ENCODE data around the gene RIC8B.

The RIC8B gene

DNA sequence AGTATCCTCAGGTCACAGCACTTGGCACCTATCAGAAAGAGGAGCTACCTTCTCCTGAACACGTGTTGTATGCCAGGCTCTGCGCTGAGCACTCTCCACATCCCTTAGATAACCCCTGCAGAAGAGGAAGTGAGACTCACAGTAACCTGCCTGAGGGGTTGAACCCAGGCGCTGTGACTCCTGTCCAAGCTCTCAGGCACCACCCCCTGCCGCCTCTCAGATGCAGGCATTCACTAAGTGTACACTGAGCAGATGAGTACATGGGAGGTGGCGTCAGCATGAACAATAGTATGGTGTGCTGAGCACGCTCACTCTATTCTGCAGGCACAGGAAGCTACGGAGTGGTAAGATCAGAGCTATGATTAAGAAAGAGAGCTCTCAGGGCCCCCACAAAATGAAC, 21.0 kb upstream of the RIC8B start:
- Histone ChIP-seq H3K9me2 (replicated peaks; ENCODE audit: low read depth, low read length) (no peaks in the 10 kb centered on the region), H2AFZ (ENCODE audit: low read length) (no peak overlapping the region), H4K20me1 (ENCODE audit: insufficient read depth, low read length, poor library complexity, severe bottlenecking) (no peaks in the 10 kb centered on the region), H3K36me3 (ENCODE audit: insufficient read depth, low read length) (no peaks in the 10 kb centered on the region), H3K27me3 (ENCODE audit: insufficient read depth, low read length, poor library complexity, severe bottlenecking) (no peaks in the 10 kb centered on the region), H3K4me1 (ENCODE audit: insufficient read depth, low read length, poor library complexity, severe bottlenecking) (no peaks in the 10 kb centered on the region), H3K4me2 (ENCODE audit: low read depth, low read length, poor library complexity, severe bottlenecking) (no peak overlapping the region), H3K9ac (ENCODE audit: low read depth, low read length, poor library complexity, severe bottlenecking) (no peak overlapping the region), H3K9me3 (ENCODE audit: insufficient read depth, low read depth, low read length) (no peaks in the 10 kb centered on the region), H3K79me2 (ENCODE audit: insufficient read depth, low read length) (no peaks in the 10 kb centered on the region), H3K4me3 (ENCODE audit: low read length, poor library complexity, severe bottlenecking) (no peak overlapping the region), H3F3A (ENCODE audit: low read depth) (no peaks in the 10 kb centered on the region)
- no peak for TF ChIP-seq EZH2phosphoT487 (IDR thresholded peaks at IDR 0.05; ENCODE audit: borderline replicate concordance)

DNA sequence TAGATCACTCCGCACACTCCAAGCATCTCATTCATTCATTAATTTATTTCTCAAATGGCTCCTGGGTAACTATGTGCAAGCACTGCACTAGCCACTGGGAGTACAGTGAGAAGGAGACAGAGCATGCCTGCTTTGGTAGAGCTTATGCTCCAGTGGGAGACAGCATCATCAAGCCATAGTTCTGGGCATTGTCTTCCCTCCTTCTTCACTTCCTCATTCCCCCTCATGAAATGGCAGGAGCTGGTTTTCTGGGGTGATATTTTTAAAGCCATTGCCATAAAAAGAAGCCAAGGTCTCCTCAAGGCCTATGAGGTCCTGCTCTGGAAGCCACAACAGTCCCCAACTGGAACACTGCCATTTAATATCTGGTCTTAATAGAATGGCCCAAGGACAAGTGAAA, 20.2 kb upstream of the RIC8B start:
- Histone ChIP-seq H3K9ac (ENCODE audit: low read depth, low read length, poor library complexity, severe bottlenecking) (no peak overlapping the region), H3K9me2 (replicated peaks; ENCODE audit: low read depth, low read length) (no peaks in the 10 kb centered on the region), H3K36me3 (ENCODE audit: insufficient read depth, low read length) (no peaks in the 10 kb centered on the region), H3K4me1 (ENCODE audit: insufficient read depth, low read length, poor library complexity, severe bottlenecking) (peaks cover 1% of the 10 kb centered on the region), H3K4me2 (ENCODE audit: low read depth, low read length, poor library complexity, severe bottlenecking) (no peak overlapping the region), H3K9me3 (ENCODE audit: insufficient read depth, low read depth, low read length) (no peaks in the 10 kb centered on the region), H3K27me3 (ENCODE audit: insufficient read depth, low read length, poor library complexity, severe bottlenecking) (no peaks in the 10 kb centered on the region), H3K4me3 (ENCODE audit: low read length, poor library complexity, severe bottlenecking) (no peak overlapping the region), H3K79me2 (ENCODE audit: insufficient read depth, low read length) (no peaks in the 10 kb centered on the region), H3F3A (ENCODE audit: low read depth) (no peaks in the 10 kb centered on the region), H2AFZ (ENCODE audit: low read length) (no peak overlapping the region), H4K20me1 (ENCODE audit: insufficient read depth, low read length, poor library complexity, severe bottlenecking) (no peaks in the 10 kb centered on the region)
- TF ChIP-seq, protein P1, sequence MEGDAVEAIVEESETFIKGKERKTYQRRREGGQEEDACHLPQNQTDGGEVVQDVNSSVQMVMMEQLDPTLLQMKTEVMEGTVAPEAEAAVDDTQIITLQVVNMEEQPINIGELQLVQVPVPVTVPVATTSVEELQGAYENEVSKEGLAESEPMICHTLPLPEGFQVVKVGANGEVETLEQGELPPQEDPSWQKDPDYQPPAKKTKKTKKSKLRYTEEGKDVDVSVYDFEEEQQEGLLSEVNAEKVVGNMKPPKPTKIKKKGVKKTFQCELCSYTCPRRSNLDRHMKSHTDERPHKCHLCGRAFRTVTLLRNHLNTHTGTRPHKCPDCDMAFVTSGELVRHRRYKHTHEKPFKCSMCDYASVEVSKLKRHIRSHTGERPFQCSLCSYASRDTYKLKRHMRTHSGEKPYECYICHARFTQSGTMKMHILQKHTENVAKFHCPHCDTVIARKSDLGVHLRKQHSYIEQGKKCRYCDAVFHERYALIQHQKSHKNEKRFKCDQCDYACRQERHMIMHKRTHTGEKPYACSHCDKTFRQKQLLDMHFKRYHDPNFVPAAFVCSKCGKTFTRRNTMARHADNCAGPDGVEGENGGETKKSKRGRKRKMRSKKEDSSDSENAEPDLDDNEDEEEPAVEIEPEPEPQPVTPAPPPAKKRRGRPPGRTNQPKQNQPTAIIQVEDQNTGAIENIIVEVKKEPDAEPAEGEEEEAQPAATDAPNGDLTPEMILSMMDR (conservative IDR thresholded peaks at IDR 0.05; ENCODE audit: low read length) = no peak

DNA sequence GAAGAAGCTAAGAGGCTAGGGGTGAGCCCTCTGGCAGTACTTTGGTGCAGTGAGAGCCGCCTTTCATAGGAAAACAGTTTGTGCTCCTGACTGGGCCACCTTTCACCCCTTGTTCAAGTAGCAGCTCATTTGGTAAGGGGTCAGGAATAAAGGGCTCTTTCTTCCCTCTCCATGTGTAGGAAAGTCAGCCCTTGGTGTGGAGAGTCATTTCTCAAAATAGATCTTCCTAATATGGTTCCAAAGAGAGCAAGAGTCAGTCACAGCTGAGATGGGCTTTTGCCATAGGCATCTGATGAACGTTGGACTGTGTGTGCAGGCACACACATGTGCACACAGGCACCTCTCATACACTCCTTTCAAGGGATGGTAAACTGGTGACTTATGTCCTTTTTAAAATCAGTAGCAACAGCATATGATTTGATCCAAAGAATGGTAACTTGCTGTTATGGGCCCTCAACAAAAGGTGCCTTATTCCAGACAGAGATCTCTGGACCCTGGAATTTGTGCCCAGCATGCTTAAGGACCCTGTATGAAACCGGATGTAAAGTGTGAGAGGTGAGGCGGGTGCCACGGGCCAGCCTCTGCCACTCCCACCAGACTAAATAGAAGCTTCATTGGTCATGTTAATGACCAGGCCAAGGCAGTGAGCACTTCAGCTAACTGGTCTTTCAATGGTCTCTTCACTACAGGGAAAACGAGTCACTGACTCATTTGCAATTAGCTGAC, 16.7 kb upstream of the RIC8B start:
- Histone ChIP-seq H3K79me2 (ENCODE audit: insufficient read depth, low read length) (no peaks in the 10 kb centered on the region), H3K4me3 (ENCODE audit: low read length, poor library complexity, severe bottlenecking) (no peak overlapping the region), H3F3A (ENCODE audit: low read depth) (no peaks in the 10 kb centered on the region), H2AFZ (ENCODE audit: low read length) (no peak overlapping the region), H3K9me2 (replicated peaks; ENCODE audit: low read depth, low read length) (no peaks in the 10 kb centered on the region), H3K36me3 (ENCODE audit: insufficient read depth, low read length) (no peaks in the 10 kb centered on the region), H3K27me3 (ENCODE audit: insufficient read depth, low read length, poor library complexity, severe bottlenecking) (no peaks in the 10 kb centered on the region), H3K4me1 (ENCODE audit: insufficient read depth, low read length, poor library complexity, severe bottlenecking) (peaks cover 9% of the 10 kb centered on the region), H3K4me2 (ENCODE audit: low read depth, low read length, poor library complexity, severe bottlenecking) (no peak overlapping the region), H3K9me3 (ENCODE audit: insufficient read depth, low read depth, low read length) (no peaks in the 10 kb centered on the region), H4K20me1 (ENCODE audit: insufficient read depth, low read length, poor library complexity, severe bottlenecking) (no peaks in the 10 kb centered on the region), H3K9ac (ENCODE audit: low read depth, low read length, poor library complexity, severe bottlenecking) (no peak overlapping the region)
- TF ChIP-seq EZH2phosphoT487 (IDR thresholded peaks at IDR 0.05; ENCODE audit: borderline replicate concordance) = no peak
- TF ChIP-seq, protein P1 (conservative IDR thresholded peaks at IDR 0.05; ENCODE audit: low read length) = no peak
